ENCODE measurements around the gene GMIP.

GMIP gene

DNA sequence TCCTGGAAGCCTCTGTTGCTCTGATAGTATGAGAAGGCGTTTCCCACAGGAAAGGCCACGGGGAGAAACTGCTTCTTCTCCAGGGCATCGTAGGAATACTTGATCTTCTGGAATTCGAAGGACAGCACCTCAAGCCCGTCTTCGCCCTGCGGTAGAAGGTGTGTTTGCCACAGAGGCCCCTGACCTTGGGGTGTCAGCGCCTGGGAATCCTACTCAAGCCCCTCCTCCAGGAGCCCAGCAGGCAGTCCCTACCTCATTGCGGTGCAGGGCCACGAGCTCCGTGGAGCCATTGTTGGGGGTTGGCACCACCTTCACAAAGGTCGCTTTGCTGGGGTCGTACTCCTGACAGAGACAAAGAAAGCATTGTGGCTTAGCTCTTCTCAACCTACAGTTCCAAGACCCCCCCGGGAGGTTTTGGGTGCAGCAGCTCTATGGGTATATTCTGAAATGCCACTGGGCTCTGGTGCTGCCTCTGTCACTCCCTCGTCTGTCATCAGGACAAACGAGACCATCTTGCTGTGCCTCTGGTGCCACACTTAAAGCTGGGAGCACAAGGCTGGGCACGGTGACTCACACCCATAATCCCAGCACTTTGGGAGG, 16.3 kb upstream of the GMIP start:
- in situ Hi-C loops (cut with HindIII; ENCODE audit: low sequenced_read_pairs): no loop called here

GRCh38 chr19:19657397-19657783, 13.9 kb upstream of the GMIP start:
- in situ Hi-C loops (cut with HindIII; ENCODE audit: low sequenced_read_pairs): no loop called here

DNA sequence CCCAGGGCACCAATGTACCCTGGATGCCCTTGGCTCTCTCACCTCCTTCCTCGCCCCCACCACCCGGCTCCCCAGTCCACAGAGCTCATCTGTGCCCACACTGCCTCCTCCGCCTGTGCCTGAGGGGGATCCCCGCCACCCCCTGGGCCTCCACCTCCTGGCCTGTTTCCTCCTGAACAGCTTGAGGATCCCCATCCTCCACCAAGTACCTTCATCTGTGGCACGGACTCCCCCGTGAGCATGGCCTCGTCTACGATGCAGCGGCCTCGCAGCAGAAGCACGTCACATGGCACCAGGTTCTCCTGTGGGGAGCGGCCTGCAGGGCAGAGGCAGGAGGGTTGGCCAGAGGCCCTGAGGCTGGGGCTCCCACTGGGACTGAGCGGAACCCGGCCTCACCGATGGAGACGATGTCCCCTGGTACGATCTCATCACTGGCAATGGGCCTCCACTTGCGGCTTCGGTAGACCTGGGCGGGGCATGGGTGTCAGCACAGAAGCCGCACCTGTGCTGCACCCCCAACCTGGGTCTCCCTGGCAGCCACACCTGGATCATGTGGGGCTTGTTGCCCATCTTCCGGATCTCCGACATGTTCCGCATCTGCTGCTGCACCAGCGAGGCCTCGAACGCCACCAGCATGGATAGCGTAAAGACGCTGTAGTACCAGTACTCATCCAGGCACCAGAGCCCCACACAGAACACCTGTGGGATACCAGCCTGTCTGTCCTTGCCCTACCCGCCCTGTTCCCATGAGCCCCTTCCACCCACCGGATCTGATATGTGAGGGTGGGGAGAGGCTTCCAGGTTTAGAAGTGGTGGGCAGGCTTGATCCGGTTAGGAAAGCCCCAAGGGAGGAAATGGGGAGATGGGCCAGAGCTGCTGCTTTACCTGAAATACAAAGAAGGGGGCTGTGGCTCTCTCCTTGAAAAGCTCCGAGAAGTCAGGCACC, 13.3 kb upstream of the GMIP start:
- in situ Hi-C loops (cut with HindIII; ENCODE audit: low sequenced_read_pairs): no loop called here

DNA sequence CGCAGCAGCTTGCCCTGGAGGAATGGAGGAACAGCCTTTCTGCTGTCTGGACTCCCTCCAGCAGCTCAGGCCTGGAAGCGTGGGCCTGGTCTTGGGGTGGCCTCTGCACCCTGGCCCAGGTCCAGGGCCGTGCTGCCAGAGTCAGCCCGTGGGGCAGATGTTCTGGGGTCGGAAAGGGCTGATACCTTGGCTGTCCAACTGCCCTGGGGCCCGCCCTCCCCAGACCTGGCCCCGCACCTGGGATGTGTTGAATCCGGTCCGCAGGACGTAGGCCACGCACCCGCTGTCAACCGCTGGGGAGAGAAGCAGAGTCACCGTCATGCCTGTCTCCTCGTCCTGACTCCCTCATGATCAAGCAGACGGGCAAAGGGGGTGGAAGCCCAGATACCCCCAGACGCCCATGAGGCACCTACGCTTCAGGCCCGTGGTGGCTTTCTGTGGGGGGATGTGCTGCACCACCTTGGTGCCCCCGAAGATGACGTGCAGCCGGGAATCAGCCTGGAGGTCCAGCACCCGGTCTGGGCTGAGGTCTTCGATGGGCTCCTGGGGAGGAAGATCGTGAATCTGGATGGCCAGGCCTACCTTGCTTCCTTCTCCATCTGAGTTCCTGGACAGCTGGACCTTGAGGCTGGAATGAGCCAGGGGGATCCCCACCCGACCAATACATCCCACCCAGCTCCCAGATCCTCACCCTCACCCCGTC, 12.3 kb upstream of the GMIP start:
- in situ Hi-C loops (cut with HindIII; ENCODE audit: low sequenced_read_pairs): no loop called here

DNA sequence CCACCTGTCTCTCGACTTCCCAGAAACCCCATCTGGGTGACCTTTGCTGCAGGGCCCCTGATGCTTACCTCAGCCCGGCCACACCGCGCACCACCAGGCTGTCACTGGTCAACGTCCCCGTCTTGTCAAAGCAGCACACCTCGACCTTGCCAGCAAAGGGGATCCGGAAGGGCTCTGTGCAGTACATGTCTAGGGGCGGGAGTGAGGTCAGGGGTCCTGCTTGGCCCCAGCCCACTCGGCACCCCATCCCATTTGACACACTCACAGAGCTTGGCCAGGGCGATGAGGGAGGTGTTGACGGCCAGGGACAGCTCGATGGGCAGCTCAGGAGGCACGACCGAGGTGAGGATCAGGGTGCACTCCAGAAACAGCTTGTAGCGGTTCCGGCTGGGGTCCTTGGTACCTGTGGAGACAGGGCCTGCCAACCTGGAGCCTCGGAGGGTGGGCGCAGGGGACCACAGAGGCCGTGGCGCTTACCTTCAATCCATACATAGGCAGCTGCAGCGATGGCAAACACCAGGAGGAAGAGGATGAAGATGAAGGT, 11.7 kb upstream of the GMIP start:
- in situ Hi-C loops (cut with HindIII; ENCODE audit: low sequenced_read_pairs): no loop called here

GRCh38 chr19:19654441-19654840, 11.0 kb upstream of the GMIP start:
- in situ Hi-C loops (cut with HindIII; ENCODE audit: low sequenced_read_pairs): no loop called here

- in situ Hi-C loops (cut with HindIII; ENCODE audit: low sequenced_read_pairs): no loop called here
Measured at GRCh38 chr19:19653597-19654147, 10.2 kb upstream of the GMIP start.

DNA sequence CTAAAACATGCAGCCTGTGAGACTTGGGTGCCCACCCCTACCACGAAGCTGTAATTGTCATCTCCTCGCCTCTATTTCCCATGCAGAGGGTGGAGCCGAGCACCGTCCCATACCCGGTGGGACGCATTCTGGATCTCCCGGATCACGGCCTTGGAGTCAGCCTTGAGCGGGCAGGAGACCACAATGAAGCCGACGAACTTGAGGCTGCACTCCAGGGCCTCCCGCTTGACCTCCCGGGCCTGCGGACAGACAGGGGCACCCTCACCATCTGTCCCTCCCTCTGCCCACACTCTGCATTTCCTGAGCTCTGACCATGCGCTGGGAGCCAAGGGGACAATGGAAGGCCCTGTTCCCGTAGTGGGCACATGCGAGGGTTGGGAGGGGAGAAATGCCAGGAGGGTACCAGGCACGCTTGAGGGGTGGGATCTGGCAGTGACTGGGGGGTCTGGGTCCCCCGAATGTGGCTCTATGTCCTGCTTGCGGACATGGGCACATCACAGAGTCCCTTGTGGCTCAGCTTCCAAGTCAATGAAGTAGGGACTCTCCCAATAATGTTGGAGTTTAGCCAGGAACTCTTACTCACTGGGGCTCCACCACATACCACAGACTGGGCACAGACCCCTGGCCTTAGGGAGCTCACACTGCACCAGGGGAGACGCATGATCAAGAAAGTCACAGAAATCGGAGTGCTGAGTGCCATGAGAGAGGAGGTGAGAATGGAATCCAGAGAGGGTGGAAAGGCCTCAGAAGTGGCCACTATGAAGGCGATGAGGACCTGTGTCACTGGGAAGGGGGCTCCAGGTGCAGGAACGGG, 9.2 kb upstream of the GMIP start:
- in situ Hi-C loops (cut with HindIII; ENCODE audit: low sequenced_read_pairs): no loop called here

- in situ Hi-C loops (cut with HindIII; ENCODE audit: low sequenced_read_pairs): no loop called here
Measured at GRCh38 chr19:19651076-19651475, 7.6 kb upstream of the GMIP start.

DNA sequence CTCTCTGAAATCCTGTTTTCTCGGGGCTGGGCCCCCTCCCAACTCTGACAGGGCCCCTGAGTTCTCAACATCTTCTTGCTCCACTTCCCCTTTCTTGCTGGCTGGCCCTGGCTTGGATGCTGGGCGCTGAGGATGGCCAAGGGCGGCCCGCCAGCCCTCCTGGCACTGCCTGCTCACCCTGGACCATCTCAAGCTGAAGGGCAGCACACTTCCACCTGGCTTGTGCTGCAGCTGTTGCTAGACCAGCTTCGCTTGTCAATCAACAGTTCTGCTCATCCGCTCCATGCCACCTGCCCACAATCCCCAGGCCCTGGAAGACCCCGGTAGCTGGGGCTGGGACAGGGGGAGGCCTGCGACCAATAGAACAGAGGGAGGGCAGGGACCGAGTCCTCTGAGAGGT, 6.9 kb upstream of the GMIP start:
- in situ Hi-C loops (cut with HindIII; ENCODE audit: low sequenced_read_pairs): no loop called here

DNA sequence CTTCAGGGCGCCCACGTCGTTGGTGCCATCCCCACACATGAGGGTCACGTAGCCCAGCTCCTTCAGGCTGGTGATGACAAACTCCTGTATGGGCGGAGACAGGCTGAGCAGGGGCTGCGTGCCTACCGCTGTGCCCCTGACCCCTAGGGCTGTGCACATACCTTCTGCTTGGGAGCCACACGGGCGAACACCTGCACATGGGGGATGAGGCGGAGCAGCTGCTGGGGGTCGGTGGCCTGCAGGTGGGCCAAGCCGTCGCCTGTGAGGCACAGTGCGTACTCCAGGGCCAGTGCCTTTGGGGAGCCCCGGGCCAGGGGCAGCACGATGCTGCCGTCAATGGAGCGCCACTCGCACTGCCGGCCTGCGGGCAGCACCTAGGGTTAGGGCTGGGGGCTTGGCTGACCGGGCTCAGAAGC, 6.1 kb upstream of the GMIP start:
- in situ Hi-C loops (cut with HindIII; ENCODE audit: low sequenced_read_pairs): no loop called here

DNA sequence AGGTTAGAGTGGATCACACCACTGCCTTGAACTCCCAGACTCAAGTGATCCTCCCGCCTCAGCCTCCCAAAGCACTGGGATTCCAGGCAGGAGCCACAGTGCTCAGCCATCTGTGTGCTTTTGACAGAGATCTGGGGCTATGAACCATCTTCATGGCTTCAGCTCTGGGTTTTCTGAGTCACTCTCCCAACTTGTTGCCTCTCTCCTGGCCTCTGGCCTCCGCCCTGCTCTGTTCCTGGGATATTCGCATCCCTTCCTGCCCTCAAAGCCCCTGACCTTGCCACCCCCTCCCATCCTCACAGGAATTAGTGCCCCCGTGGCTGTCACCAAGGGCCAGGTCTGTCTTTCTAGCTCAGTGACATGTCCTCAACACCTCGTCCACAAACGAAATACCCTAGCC, 5.7 kb upstream of the GMIP start:
- in situ Hi-C loops (cut with HindIII; ENCODE audit: low sequenced_read_pairs): no loop called here

- in situ Hi-C loops (cut with HindIII; ENCODE audit: low sequenced_read_pairs): no loop called here
Measured at GRCh38 chr19:19647037-19647835, 3.8 kb upstream of the GMIP start.

- in situ Hi-C loops (cut with HindIII; ENCODE audit: low sequenced_read_pairs): no loop called here
Measured at GRCh38 chr19:19645233-19645870, 1.9 kb upstream of the GMIP start.

DNA sequence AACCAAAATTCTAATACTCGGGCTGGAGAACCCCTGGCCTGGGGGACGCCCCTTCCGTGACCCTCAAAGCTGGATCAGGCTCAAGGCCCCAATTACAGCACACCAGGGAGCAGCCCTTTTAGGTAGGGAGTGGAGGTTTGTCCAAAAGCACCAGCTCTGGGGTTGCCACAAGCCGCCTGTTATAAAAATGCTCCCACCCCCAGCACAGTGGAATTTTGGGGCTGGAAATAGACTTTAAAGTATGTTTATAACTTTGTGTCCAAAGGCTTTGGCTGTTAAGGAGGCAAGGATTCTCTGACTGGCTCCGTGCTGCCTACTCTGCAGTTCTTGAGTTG, 564 bp upstream of the GMIP start:
- in situ Hi-C loops (cut with HindIII; ENCODE audit: low sequenced_read_pairs): no loop called here

GRCh38 chr19:19642506-19643157, 825 bp downstream of the GMIP start:
- in situ Hi-C loops (cut with HindIII; ENCODE audit: low sequenced_read_pairs): no loop called here

DNA sequence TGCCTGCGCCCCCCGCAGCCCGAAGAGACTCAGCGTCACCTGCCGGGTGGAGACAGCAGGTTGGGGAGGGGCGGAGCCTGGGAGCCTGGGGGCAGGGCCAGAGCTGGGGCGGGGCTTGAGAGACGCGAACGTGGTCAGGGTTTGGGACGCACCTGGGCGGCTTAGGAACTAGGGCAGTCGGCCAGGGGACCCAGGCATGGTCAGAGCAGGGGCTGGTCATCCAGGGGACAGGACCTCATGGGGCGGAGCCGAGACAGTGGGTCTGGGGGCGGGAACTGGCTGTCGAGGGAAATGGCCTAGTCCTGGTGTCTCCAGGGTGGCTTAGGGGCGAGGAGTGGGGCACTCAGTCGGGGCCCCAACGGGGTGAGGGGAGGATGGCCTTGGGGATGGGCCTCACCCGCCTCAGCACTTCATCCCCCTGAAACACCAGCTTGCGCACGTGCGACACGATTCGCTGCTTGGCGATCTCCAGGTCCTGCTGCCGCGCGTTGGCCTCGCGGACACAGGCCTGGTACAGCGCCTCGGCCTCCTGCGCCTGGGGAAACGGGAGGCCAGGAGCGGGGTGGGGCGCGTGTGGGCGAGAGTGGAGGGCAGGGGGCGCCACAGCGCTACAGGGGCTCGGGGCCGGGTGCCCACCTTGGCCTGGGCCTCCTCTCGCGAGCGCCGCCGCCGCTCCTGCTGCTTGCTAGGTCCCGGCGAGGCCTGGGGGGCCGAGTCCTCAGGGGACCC, 5.8 kb downstream of the GMIP start:
- in situ Hi-C loops (cut with HindIII; ENCODE audit: low sequenced_read_pairs): no loop called here

DNA sequence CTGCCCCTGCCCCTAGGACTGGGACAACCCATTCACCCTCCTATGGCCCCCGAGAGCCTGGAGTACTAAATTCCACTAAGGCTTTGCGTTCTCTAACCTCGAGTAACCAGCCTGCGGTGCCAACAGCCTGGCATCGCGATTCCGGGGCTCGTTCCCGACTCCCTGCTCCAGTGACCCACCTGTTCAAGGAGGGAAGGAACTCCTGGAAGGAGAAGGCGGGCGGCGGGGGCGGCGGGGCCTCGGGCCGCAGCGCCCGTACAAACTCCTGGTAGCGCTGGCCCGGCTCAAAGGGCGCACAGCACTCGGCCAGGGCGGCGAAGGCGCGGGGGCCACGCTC, 6.3 kb downstream of the GMIP start:
- in situ Hi-C loops (cut with HindIII; ENCODE audit: low sequenced_read_pairs): no loop called here

Measured in DLD1 (cell line).